Spleen (tissue), 7 donors: Measurements from ENCODE around the gene CLHC1.

Experiments used
- POLR2A ChIP-seq, 3 donors: fragments of 450-650 bp; IDR thresholded peaks; one replicate each; pipeline ENCODE4 v1.5.1; 2017; ENCODE audit warnings: antibody characterized with exemption in 3 of 3, mild to moderate bottlenecking in 1 of 3
- POLR2AphosphoS5 ChIP-seq, 3 donors: sonication (generic); formaldehyde crosslinking; IDR thresholded peaks; one replicate each; pipeline ENCODE4 v1.5.1; 2017; ENCODE audit warnings: antibody characterized with exemption in 3 of 3
- TF ChIP-seq, protein P1 (sequence below), 11 experiments: fragments of 200-600 bp in 7 of 11; fragments of 450-650 bp in 4 of 11; sonication (generic) in 4 of 11; IDR thresholded peaks in 8 of 11; conservative IDR thresholded peaks in 3 of 11; 1 replicate in 7 of 11; 2 replicates in 4 of 11; pipeline versions ENCODE4 v1.4.0 to v1.8.0; 2016 to 2021; ENCODE audit warnings: antibody characterized with exemption in 11 of 11, inconsistent platforms in 4 of 11, mild to moderate bottlenecking in 1 of 11
- donor health status: DM: no; HTN: no; CAD: no; lungs with moderate emphysema.
- donor health status: DM: no; HTN: no; CAD: no.
- donor health status: DM: no; HTN: no; CAD: no.

DNA sequence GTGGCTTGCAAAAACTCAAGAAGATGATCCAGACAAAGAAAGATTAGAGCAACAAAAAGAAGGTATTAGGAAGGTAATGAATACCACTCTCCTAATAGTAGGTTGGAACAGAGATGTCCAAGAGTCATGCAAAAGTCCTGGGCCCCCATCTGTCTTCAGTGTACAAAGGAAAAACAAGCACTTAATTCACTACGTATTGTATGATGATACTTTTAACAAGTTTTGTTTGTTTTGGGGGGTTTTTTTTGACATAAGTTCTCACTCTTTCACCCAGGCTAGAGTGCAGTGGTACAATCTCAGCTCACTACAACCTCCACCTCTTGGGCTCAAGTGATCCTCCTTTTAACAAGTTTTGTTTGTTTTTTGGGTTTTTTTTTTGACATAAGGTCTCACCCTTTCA is 101.2 kb downstream of the CLHC1 start:
- TF ChIP-seq, protein P1, sequence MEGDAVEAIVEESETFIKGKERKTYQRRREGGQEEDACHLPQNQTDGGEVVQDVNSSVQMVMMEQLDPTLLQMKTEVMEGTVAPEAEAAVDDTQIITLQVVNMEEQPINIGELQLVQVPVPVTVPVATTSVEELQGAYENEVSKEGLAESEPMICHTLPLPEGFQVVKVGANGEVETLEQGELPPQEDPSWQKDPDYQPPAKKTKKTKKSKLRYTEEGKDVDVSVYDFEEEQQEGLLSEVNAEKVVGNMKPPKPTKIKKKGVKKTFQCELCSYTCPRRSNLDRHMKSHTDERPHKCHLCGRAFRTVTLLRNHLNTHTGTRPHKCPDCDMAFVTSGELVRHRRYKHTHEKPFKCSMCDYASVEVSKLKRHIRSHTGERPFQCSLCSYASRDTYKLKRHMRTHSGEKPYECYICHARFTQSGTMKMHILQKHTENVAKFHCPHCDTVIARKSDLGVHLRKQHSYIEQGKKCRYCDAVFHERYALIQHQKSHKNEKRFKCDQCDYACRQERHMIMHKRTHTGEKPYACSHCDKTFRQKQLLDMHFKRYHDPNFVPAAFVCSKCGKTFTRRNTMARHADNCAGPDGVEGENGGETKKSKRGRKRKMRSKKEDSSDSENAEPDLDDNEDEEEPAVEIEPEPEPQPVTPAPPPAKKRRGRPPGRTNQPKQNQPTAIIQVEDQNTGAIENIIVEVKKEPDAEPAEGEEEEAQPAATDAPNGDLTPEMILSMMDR (IDR thresholded peaks at IDR 0.05 in 8 of 11, conservative IDR thresholded peaks at IDR 0.05 in 3 of 11): no peak
- no peak for TF ChIP-seq POLR2AphosphoS5 (IDR thresholded peaks at IDR 0.05)
- TF ChIP-seq POLR2A (IDR thresholded peaks at IDR 0.05): no peak
